Fibroblast of skin of left quadriceps (primary cell): ENCODE results near the gene NFX1.

Experiments used
- DNase-seq, 2 experiments: peaks; one replicate each; pipeline ENCODE4 v3.0.0-alpha.2; 2013; ENCODE audit warnings: low read depth in 2 of 2

NFX1 gene

GRCh38 chr9:33267151-33267767 lies 23.1 kb upstream of the NFX1 start:
- DNase-seq, result no peak

- no peak for DNase-seq
These were observed 20.2 kb upstream of the NFX1 start for GRCh38 chr9:33270146-33270545.

- no peak for DNase-seq
These were observed 18.3 kb upstream of the NFX1 start for GRCh38 chr9:33272061-33272460.

GRCh38 chr9:33273266-33273971 lies 16.9 kb upstream of the NFX1 start:
- no peak for DNase-seq

GRCh38 chr9:33273972-33274328 lies 16.4 kb upstream of the NFX1 start:
- DNase-seq, result no peak

- no peak for DNase-seq
These were observed 12.8 kb upstream of the NFX1 start for GRCh38 chr9:33277484-33277883.

- DNase-seq, result no peak
These were observed 4.8 kb upstream of the NFX1 start for GRCh38 chr9:33285502-33285901.

- DNase-seq, result peak; percentile 33 to 45
These were observed 3.2 kb upstream of the NFX1 start for GRCh38 chr9:33287087-33287490.

GRCh38 chr9:33288235-33288634 lies 2.1 kb upstream of the NFX1 start:
- DNase-seq, result no peak

- no peak for DNase-seq
These were observed 1.4 kb upstream of the NFX1 start for GRCh38 chr9:33288828-33289483.

- no peak for DNase-seq
These were observed 820 bp upstream of the NFX1 start for GRCh38 chr9:33289496-33289895.

- no peak for DNase-seq
These were observed 425 bp upstream of the NFX1 start for GRCh38 chr9:33289936-33290246.

- DNase-seq, result no peak
These were observed 698 bp downstream of the NFX1 start for GRCh38 chr9:33291031-33291397.

- no peak for DNase-seq
These were observed 1.6 kb downstream of the NFX1 start for GRCh38 chr9:33291901-33292300.

GRCh38 chr9:33293782-33294181 lies 3.5 kb downstream of the NFX1 start:
- DNase-seq, result no peak

GRCh38 chr9:33294670-33295432 lies 4.5 kb downstream of the NFX1 start:
- no peak for DNase-seq

GRCh38 chr9:33295571-33295970 lies 5.3 kb downstream of the NFX1 start:
- no peak for DNase-seq

- DNase-seq, result no peak
These were observed 7.1 kb downstream of the NFX1 start for GRCh38 chr9:33297432-33297831.

- no peak for DNase-seq
These were observed 10.2 kb downstream of the NFX1 start for GRCh38 chr9:33300546-33300945.

GRCh38 chr9:33304362-33304761 lies 14.0 kb downstream of the NFX1 start:
- no peak for DNase-seq

- DNase-seq, result no peak
These were observed 15.7 kb downstream of the NFX1 start for GRCh38 chr9:33306037-33306436.

GRCh38 chr9:33307067-33307466 lies 16.8 kb downstream of the NFX1 start:
- DNase-seq, result no peak

- no peak for DNase-seq
These were observed 19.6 kb downstream of the NFX1 start for GRCh38 chr9:33309903-33310302.
